Fibroblast of pulmonary artery (primary cell): ENCODE measurements around the gene RARRES1.

Experiments used
- DNase-seq: peaks from one replicate; pipeline ENCODE4 v3.0.0-alpha.2; 2010; ENCODE audit warnings: low read depth
- H3K4me3 ChIP-seq: replicated peaks from 2 replicates; pipeline ENCODE4 v1.5.1; 2011; ENCODE audit warnings: low read depth, mild to moderate bottlenecking, control low read depth, low read length, moderate library complexity
- TF ChIP-seq, protein P1 (sequence below): IDR thresholded peaks from 2 replicates; pipeline ENCODE4 v1.5.1; 2011; ENCODE audit warnings: mild to moderate bottlenecking, control low read depth, low read length, inconsistent platforms; ENCODE audit errors: missing control alignments

RARRES1 gene

DNA sequence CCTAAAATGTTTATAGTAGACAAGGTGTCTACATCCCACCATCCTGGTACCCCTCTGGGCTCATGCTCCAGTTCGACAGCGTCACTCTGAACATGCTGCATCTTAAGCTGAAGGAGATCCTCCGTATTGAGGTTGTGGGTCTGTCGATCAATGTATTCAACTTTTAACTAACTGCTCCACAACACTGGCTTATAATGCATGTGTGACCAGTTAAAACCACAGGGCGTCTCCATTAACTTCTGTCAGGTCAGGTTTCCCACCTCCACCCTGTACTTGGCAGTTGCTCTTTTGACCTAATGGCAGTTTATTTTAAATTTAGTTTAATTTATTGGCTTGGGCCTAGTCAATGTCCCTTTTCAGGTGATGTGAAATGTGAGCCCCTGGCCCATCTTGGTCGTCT, 17.8 kb upstream of the RARRES1 start:
- DNase-seq, result no peak
- TF ChIP-seq, protein P1, sequence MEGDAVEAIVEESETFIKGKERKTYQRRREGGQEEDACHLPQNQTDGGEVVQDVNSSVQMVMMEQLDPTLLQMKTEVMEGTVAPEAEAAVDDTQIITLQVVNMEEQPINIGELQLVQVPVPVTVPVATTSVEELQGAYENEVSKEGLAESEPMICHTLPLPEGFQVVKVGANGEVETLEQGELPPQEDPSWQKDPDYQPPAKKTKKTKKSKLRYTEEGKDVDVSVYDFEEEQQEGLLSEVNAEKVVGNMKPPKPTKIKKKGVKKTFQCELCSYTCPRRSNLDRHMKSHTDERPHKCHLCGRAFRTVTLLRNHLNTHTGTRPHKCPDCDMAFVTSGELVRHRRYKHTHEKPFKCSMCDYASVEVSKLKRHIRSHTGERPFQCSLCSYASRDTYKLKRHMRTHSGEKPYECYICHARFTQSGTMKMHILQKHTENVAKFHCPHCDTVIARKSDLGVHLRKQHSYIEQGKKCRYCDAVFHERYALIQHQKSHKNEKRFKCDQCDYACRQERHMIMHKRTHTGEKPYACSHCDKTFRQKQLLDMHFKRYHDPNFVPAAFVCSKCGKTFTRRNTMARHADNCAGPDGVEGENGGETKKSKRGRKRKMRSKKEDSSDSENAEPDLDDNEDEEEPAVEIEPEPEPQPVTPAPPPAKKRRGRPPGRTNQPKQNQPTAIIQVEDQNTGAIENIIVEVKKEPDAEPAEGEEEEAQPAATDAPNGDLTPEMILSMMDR, result no peak
- H3K4me3 ChIP-seq, result no peak overlapping the region

DNA sequence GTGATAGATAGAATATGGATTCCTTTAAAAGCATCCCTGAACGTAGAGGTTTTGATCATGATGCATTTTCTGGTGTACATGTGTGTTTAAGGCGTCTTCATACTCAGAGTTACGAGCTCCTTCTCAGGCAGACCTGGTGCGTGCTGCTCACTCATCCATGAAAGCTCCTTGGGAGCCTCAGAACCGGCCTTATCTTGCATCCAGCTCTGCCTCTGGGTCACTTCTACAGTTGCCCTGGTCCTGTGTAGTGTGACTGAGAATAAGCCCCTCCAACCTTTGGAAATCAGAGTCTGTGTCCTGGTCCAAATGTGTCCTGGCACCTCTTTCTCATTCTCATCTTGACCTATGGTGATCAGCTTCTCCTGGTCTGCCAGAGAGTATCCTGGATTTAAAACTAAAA, 17.3 kb upstream of the RARRES1 start:
- no peak overlapping the region for H3K4me3 ChIP-seq
- TF ChIP-seq, protein P1, result no peak
- no peak for DNase-seq

DNA sequence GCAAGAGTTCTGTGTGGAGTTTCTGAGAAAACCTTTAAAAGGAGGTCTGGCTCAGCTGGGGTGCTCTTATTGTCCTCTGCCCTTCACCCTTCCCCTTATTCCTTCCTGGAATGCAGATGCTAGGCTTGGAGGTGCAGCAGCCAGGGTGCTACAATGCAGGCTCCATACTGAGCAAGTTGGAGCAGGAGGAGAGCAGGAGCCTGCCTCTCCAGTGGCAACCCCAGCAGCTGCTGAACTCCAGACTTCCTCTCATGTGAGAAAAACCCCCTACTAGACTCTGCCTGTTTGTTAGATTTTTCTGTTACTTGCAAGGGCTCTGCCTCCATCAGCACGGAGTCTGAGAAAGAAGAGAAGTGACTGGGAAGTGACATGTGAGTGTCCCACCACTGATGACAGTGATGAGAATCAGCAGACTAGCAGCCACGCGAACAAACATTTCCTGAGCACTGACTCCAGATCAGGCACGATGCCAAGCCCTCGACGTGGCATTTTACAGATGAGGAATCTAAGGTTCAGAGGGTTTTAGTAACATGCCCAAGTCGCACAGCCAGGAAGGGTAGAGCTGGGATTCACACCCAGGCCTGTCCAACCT, 16.1 kb upstream of the RARRES1 start:
- no peak overlapping the region for H3K4me3 ChIP-seq
- DNase-seq, result peak; percentile 62
- TF ChIP-seq, protein P1, result no peak

DNA sequence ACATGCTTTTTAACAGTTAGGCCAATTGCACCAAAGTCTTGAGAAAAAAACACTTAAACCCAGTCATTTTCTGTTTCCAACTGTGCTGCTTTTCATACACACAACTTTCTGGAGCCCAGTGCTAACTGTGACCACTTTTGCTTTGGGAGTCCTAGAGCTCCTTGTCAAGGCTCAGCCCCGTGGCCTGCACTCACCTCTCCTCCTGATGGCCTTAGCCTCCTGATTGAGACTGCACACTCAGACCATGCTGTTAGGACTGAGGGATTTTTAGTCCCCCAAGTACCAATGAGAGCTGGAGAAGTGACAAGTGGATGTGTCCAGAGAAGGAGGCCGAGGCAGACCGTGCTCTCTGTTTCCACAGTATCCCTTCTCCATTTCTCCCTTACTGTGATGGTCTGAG, 15.2 kb upstream of the RARRES1 start:
- TF ChIP-seq, protein P1, result no peak
- H3K4me3 ChIP-seq, result no peak overlapping the region
- DNase-seq, result no peak

DNA sequence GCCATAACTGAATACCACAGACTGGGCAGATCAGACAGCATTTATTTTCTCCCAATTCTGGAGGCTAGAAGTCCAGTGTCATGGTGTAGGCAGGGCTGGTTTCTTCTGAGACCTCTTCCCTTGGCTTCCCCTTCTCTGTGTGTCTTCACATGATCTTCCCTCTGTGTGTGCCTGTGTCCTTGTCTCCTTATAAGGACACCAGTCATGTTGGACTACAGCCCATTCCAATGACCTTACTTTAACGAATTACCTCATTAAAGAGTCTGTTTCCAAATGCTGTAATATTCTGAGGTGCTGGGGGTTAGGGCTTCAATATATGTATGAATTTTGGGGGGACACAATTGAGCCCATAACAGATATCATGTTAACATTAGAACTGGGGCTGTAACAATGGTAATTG, 13.3 kb upstream of the RARRES1 start:
- DNase-seq, result no peak
- TF ChIP-seq, protein P1, result no peak
- H3K4me3 ChIP-seq, result no peak overlapping the region

DNA sequence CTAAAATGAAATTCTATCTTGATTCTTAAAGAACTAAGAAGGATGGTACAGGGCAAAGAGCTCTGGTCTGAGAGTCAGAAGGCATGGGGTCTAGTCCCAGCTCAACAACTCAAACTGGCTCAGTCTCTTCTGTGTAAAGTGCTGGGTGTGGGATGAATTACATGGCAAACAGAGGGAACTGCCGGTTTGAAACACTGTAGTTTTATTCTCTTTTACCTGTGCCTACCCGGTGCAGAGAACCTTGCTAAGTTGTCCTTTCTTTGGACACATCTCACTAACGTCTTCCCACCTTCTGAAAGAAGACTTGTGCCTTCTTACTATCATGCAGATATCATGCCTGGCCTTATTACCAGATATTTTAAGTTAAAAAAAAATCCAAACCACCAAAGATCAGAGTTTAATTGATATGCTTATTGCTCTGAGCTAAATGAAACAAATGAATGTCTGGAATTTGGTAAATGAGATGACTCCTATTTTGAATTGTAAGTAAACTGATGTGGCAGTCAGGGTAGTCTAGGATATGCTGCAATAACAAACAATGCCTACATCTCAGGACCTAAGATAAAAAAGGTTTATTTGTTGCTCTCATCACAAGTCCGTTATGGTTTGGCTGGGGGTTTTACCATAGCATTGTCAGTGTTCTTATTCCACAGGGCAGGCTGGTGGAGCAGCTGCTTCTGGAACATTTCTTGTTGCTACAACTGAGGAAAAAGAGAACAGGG, 12.5 kb upstream of the RARRES1 start:
- TF ChIP-seq, protein P1, result no peak

More for the DNA sequence above, 12.5 kb upstream of the RARRES1 start:
- H3K4me3 ChIP-seq, result no peak overlapping the region
- DNase-seq, result no peak
